Measurements from ENCODE around the gene CHD1L.

DNA sequence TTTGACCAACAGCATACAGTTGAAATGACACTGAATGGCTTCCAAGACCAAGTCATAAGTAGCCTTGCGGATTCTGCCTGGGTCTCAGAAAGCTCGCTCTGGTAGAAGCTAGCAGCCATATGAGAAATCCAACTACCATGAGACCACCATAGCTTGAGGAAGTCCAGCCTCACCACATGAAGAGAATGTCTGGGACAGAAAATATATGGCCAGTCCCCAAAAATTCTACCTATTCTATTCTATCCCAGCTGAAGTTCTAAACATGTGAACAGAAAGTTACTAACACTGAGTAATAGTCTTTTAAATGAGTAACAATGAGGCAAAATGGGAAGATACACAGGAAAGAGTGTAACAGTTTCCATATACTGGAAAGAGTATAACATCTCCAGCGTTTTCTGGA lies 26.4 kb upstream of the CHD1L start:
- TF ChIP-seq CTCF (IDR thresholded peaks at IDR 0.05) (no peak), POLR2A (IDR thresholded peaks at IDR 0.05) (no peak)

Measured in gastroesophageal sphincter (tissue), 3 donors.